ACHN (cell line): Measurements from ENCODE around the gene CLN6.
"Not testable (repeated sequence)": the region's sequence is repeated elsewhere in the genome, so short reads cannot be mapped to it uniquely, and the experiment has no call there.

Source experiments
- DNase-seq: peaks from one replicate; pipeline ENCODE4 v3.0.0-alpha.2; 2015
- in situ Hi-C: cut with HindIII; loops from 2 replicates; pipeline ENCODE4 v1.10.0; 2017; ENCODE audit warnings: low sequenced_read_pairs, low pct_ligation_motif_present, low pct_unique_long_range_greater_than_20kb

The CLN6 gene

GRCh38 chr15:68228143-68228970, 1.2 kb downstream of the CLN6 start:
- in situ Hi-C loops, result no loop called here
- peak; percentile 34 for DNase-seq

DNA sequence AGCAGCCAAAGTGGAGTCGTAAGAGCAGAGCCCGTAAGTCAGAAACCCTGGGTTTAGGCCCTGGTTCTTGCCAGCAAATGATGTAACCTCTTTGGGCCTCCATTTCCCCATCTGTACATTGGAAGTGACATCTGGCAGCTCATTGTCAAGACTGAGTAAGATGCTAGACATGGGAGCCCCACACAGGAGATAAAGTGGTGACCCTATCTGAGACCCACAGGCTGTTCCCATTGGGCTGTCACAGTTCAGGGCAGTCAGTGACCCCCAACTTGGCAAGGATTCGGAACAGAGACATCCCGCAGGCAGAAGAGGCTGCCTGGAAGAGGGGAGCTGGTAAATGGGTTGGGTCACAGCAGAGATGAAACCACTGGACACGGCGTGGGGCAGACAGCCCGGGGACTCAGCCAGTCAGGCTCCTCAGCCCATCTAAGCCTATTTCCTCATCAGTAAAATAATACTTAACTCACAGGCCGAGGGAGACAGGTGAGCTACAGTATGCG, 1.8 kb downstream of the CLN6 start:
- no peak for DNase-seq
- in situ Hi-C loops, result no loop called here

- in situ Hi-C loops, result not testable (repeated sequence)
Measured at GRCh38 chr15:68225442-68225841, 4.1 kb downstream of the CLN6 start.

GRCh38 chr15:68224546-68225250, 4.8 kb downstream of the CLN6 start:
- in situ Hi-C loops, result no loop called here
- no peak for DNase-seq

More at GRCh38 chr15:68225442-68225841, 4.1 kb downstream of the CLN6 start:
- DNase-seq, result not testable (repeated sequence)

DNA sequence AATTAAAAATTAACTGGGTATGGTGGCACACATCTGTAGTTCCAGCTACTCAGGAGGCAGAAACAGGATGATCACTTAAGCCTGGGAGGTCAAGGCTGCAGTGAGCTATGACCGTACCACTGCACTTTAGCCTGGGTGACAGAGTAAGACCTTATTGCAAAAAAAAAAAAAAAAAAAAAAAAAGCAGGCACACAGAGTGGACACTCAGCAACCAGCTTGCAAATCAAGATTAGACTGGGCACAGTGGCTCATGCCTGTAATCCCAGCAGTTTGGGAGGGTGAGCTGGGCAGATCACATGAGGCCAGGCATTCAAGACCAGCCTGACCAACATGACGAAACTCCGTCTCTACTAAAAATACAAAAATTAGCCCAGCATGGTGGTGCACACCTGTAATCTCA, 5.4 kb downstream of the CLN6 start:
- in situ Hi-C loops, result no loop called here

GRCh38 chr15:68223171-68223570, 6.4 kb downstream of the CLN6 start:
- in situ Hi-C loops, result no loop called here
- DNase-seq, result no peak

More for the DNA sequence above, 5.4 kb downstream of the CLN6 start:
- DNase-seq, result no peak

GRCh38 chr15:68222432-68222743, 7.1 kb downstream of the CLN6 start:
- DNase-seq, in situ Hi-C loops: not testable (repeated sequence)

GRCh38 chr15:68221530-68222431, 7.7 kb downstream of the CLN6 start:
- in situ Hi-C loops, DNase-seq: not testable (repeated sequence)

GRCh38 chr15:68220967-68221366, 8.6 kb downstream of the CLN6 start:
- DNase-seq, result no peak
- in situ Hi-C loops, result no loop called here

GRCh38 chr15:68220489-68220888, 9.0 kb downstream of the CLN6 start:
- no peak for DNase-seq
- in situ Hi-C loops, result no loop called here

DNA sequence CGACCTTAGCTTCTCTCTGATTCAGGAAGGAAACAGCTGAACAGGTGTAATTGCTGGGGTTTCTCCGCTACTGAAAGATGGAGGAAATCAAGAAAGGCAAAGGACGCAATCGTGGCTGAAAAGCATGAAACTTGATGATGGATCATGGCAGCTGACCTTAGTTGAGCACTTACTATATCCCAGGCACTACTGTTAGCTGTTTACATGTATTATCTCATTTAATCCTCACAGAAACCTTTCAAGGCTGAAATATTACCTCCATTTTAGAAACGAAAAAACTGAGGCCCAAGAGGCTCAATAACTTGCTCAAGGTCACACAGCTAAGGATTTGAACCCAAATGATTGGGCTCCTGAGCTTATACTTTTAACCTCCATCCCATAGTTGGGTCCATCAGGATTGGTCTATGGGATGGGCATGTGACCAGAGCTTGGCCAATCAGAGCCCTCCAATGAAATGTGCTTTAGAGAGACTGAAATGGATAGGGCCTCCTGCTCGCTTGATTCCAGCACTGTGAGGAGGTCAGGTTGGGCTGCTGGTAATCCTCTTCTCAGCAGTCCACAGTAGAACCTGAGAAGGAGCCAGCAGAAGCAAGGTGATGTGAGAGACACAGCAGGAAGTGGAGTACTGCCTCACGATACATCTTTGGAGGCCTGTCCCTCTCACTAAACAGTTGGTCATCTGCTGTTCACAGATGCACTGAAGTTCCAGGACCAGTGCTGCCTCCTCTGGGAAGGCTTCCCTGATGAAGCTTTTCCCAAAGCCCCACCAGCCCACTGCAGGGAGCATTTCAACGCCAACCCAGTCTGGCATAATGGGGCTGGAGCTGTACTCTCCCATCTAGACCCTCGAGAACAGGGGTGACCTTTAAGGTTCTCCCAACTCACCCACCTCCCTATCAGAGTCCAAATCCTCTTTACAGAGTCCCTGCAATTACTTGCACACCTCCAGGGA, 10.4 kb downstream of the CLN6 start:
- DNase-seq, result no peak
- in situ Hi-C loops, result no loop called here

DNA sequence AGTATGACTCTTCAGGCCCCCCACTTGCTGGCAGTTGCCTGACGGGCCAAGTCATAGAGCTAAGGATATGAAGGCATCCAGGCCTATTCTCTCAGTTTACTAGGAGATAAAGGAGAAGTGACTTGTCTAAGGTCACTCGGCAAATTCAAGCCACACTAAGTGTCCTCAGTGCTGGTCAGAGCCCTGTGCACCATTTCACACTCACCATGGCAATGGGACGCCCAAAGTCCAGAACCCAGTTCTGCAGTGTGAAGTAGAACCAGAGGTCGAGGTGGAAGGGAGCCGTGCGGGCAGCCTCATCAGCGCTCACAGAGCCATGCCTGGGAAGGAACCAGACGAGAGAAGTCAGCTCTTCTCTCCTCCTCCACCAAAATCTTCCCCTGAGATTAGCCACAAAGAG, 11.2 kb downstream of the CLN6 start:
- in situ Hi-C loops, result no loop called here

GRCh38 chr15:68217341-68217740, 12.2 kb downstream of the CLN6 start:
- in situ Hi-C loops, result no loop called here
- DNase-seq, result no peak

More for the DNA sequence above, 11.2 kb downstream of the CLN6 start:
- no peak for DNase-seq

DNA sequence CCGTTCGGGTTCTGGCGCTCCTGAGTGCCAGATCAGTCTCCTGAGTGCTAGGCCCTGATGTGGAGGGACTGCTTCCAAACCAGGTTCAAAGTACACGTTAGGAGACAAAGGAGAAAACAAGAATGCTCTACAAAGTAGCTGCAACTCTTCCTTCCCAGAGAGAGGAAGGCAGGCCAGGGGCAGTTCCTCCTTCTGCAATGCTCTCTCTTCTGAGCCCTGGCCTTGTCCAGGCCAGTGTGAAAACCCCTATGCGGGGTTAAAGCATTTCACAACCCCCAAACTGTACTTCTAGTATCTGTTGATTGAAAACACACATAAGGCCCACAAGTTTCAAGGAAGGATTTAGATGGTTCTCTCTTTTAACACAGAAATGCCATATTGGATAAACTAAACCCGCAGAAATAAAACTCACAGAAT, 14.7 kb downstream of the CLN6 start:
- DNase-seq, result no peak
- in situ Hi-C loops, result no loop called here

GRCh38 chr15:68213991-68214837, 15.3 kb downstream of the CLN6 start:
- no peak for DNase-seq
- in situ Hi-C loops, result no loop called here

DNA sequence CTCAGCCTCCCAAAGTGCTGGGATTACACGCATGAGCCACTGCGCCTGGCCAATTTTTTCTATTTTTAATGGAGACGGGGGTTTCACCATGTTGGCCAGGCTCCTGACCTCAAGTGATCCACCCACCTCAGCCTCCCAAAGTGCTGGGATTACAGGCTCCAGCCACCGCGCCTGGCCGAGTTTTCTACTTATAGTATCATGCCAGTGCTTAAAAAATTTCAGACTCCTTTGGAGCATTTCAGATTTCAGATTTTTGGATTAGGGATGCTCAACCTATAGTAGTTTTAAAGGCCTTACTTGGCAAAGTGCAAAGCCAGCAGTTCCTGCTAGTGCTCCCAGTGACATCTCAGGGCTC, 16.1 kb downstream of the CLN6 start:
- in situ Hi-C loops, result not testable (repeated sequence)

More for the DNA sequence above, 16.1 kb downstream of the CLN6 start:
- not testable (repeated sequence) for DNase-seq
